Adipocyte (in vitro differentiated cells): ENCODE data around the gene AANAT.

Source experiments
- DNase-seq: peaks from one replicate; pipeline ENCODE4 v3.0.0-alpha.2; 2015; ENCODE audit warnings: low read depth
- H3K27me3 ChIP-seq: replicated peaks from 2 replicates; pipeline ENCODE4 v1.7.0; 2013; ENCODE audit warnings: mild to moderate bottlenecking, low read length, moderate library complexity; ENCODE audit not compliant: control insufficient read depth, insufficient read depth
- H3K36me3 ChIP-seq: 2 replicates; pipeline ENCODE4 v1.7.0; 2013; ENCODE audit warnings: low read length, mild to moderate bottlenecking, moderate library complexity; ENCODE audit not compliant: control insufficient read depth, insufficient read depth, severe bottlenecking
- H3K4me1 ChIP-seq: 2 replicates; pipeline ENCODE4 v1.7.0; 2013; ENCODE audit warnings: mild to moderate bottlenecking, low read length, moderate library complexity; ENCODE audit not compliant: control insufficient read depth, insufficient read depth
- H3K4me3 ChIP-seq: 2 replicates; pipeline ENCODE4 v1.7.0; 2013; ENCODE audit warnings: mild to moderate bottlenecking, low read length, moderate library complexity
- H3K9ac ChIP-seq: 2 replicates; pipeline ENCODE4 v1.7.0; 2013; ENCODE audit warnings: mild to moderate bottlenecking, low read length, moderate library complexity
- H3K9me3 ChIP-seq: 2 replicates; pipeline ENCODE4 v1.7.0; 2013; ENCODE audit warnings: mild to moderate bottlenecking, low read length, moderate library complexity; ENCODE audit not compliant: control insufficient read depth

The AANAT gene

GRCh38 chr17:76444518-76445311 lies 22.7 kb upstream of the AANAT start:
- peaks cover 37% of the 10 kb centered on the region for H3K4me1 ChIP-seq
- H3K36me3 ChIP-seq, result no peaks in the 10 kb centered on the region
- no peaks in the 10 kb centered on the region for H3K9me3 ChIP-seq
- H3K4me3 ChIP-seq, result no peak overlapping the region
- DNase-seq, result peak; percentile 39
- no peaks in the 10 kb centered on the region for H3K27me3 ChIP-seq
- no peak overlapping the region for H3K9ac ChIP-seq

DNA sequence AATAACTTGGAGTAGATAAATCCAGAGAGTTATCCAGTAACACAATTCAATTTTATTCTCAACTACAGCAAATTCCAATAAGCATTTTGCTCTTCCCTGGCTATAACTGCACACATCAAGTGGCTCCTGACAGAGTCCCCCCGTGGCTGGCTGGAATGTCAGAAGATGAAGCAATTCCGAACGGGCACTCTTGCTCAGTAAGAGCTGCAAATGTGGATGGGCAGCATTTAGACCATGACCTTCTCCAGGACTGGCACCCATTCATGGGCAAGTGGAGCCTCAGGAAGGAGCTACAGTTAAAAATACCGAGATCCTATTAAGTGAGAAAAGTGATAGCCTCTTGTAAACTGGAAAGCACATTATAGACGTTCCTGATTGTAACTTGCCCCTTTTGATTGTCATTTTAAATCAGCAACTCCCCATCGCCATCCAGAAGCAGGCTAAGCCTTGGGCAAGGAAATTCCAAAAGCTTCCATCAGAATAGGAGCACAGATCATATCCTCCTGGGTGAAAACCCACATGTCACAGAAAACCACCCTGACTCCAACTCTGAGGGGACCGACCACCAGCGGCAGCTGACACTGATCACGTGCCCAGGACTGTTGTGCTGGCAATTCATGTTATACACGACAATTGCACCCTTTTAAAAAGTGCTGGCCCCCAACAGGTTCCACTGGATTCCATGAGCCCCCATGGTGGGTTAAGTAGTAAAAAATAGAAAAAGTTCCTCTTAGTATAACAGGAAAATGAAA lies 21.5 kb upstream of the AANAT start:
- peak; percentile 43 for DNase-seq
- peaks cover 37% of the 10 kb centered on the region for H3K4me1 ChIP-seq
- no peaks in the 10 kb centered on the region for H3K27me3 ChIP-seq
- H3K9me3 ChIP-seq, result no peaks in the 10 kb centered on the region
- H3K9ac ChIP-seq, result no peak overlapping the region
- no peaks in the 10 kb centered on the region for H3K36me3 ChIP-seq
- H3K4me3 ChIP-seq, result no peak overlapping the region

- Histone ChIP-seq H3K4me3 (peak overlapping the region; percentile 30), H3K4me1 (peaks cover 43% of the 10 kb centered on the region), H3K9ac (no peak overlapping the region), H3K9me3 (no peaks in the 10 kb centered on the region), H3K36me3 (no peaks in the 10 kb centered on the region), H3K27me3 (no peaks in the 10 kb centered on the region)
- peak; percentile 80 for DNase-seq
These were observed 20.8 kb upstream of the AANAT start for GRCh38 chr17:76446449-76447231.

DNA sequence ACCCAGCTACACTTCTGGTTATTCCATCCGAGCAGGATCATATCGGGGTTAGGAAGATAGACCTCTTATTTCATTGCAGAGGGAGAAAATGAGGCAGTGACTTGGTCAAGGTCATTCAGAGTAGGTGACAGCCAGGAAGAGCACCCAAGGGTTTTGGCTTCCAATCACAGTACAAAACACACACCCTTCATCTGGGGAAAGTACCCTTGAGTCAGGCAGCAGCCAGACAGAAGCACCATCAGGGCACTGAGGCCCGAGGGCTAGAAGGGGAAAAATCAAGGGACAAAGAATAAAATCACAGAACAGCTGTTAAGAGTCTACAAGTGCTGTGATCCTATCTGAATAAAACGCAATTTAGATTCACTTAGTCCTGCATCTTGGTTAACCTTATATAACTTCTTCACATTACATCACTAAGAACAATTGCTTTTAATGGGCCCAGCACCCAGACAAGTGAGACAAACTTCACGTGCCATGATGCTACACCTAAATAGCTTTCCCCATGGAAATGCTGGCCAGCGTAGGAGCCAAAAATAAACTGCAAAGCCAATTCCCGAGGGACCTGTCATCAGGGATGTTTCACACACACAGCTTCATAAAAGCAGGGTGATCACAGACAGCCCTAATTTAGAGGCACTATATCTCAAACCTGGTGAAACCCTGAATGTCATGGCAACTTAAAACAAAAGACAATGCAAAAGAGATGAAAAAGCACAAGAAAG lies 19.3 kb upstream of the AANAT start:
- no peaks in the 10 kb centered on the region for H3K9me3 ChIP-seq
- no peak for DNase-seq
- no peak overlapping the region for H3K4me3 ChIP-seq
- no peak overlapping the region for H3K9ac ChIP-seq
- peaks cover 43% of the 10 kb centered on the region for H3K4me1 ChIP-seq
- no peaks in the 10 kb centered on the region for H3K36me3 ChIP-seq
- no peaks in the 10 kb centered on the region for H3K27me3 ChIP-seq

DNA sequence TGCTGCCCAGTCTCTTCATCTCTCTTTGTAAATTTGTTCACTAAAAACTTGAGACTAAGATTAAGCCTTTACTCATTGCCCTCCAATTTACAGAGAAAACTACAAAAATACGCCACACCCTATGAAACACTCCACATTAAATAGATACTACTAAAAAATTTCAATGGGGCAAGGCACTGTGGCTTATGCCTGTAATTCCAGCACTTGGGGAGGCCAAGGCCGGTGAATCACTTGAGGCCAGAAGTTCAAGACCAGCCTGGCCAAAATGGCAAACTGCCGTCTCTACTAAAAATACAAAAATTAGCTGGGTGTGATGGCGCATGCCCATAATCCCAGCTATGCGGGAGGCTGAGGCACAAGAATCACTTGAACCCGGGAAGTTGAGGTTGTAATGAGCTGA lies 18.3 kb upstream of the AANAT start:
- Histone ChIP-seq H3K4me1 (peaks cover 43% of the 10 kb centered on the region), H3K9me3 (no peaks in the 10 kb centered on the region), H3K4me3 (no peak overlapping the region), H3K27me3 (no peaks in the 10 kb centered on the region), H3K36me3 (no peaks in the 10 kb centered on the region), H3K9ac (no peak overlapping the region)
- no peak for DNase-seq

- H3K9me3 ChIP-seq, result no peaks in the 10 kb centered on the region
- H3K36me3 ChIP-seq, result no peaks in the 10 kb centered on the region
- H3K27me3 ChIP-seq, result no peaks in the 10 kb centered on the region
- DNase-seq, result no peak
- H3K4me3 ChIP-seq, result peak overlapping the region; percentile 88
- H3K4me1 ChIP-seq, result peaks cover 25% of the 10 kb centered on the region
- peak overlapping the region; percentile 90 for H3K9ac ChIP-seq
These were observed 15.9 kb upstream of the AANAT start for GRCh38 chr17:76451506-76451905.

DNA sequence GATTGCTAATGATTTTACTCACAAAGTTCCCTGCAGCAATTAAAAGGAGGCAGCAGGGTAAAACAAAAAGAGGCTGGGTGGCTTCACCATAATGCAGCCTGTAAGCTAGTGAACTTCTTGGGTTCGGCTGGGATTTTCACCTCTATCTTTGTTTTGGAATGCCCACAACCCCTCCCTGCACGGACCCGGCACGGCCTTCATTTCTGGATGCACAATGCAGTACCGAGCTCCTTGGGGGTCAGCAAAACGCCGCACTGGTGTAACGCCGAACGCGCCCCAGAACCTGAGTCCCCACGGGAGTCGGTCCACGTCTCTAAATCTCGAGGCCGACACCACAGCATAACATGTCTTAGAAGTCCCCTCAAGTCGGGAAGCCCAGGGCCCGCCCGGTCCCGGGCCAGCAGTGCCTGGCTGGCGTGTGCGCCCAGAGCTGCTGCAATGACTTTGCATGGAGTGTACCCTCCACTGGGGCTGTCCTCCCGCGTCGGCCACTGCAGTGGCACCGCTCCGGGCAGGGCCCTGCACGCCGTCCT lies 15.2 kb upstream of the AANAT start:
- Histone ChIP-seq H3K4me3 (peak overlapping the region; percentile 88), H3K9ac (peak overlapping the region; percentile 90), H3K36me3 (no peaks in the 10 kb centered on the region), H3K4me1 (peaks cover 18% of the 10 kb centered on the region), H3K27me3 (no peaks in the 10 kb centered on the region), H3K9me3 (no peaks in the 10 kb centered on the region)
- no peak for DNase-seq

- Histone ChIP-seq H3K9ac (peak within 1 kb of the TSS; percentile 90), H3K4me1 (peaks cover 15% of the 10 kb centered on the region), H3K4me3 (peak within 1 kb of the TSS; percentile 88), H3K9me3 (no peaks in the 10 kb centered on the region), H3K36me3 (no peaks in the 10 kb centered on the region), H3K27me3 (no peaks in the 10 kb centered on the region)
- DNase-seq, result peak; percentile 96
These were observed 14.6 kb upstream of the AANAT start, which contains the start of gene UBE2O for GRCh38 chr17:76452660-76453430. Gene UBE2O (minus strand): TSS chr17:76453152. CDS start chr17:76453141, 11 bp downstream.

DNA sequence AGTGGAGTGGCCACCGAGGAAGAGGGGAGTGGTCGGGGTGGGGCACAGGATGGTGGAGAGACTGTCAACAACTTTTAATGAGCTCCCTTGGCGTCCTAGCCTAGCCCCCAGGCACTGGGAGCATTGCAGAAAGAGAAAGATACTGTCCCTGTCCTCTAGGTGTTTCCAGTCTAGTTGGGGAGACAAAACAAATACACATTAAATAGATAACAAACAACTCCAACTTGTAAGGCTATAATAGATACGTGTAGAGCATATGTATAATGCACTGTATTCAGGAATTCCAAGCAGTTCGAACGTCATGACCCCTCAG lies 14.0 kb upstream of the AANAT start:
- peaks cover 15% of the 10 kb centered on the region for H3K4me1 ChIP-seq
- no peak overlapping the region for H3K4me3 ChIP-seq
- no peak for DNase-seq
- no peak overlapping the region for H3K9ac ChIP-seq
- H3K36me3 ChIP-seq, result no peaks in the 10 kb centered on the region
- H3K9me3 ChIP-seq, result no peaks in the 10 kb centered on the region
- H3K27me3 ChIP-seq, result no peaks in the 10 kb centered on the region
